HAP-1 (cell line): ENCODE measurements around the gene EAF1.

Experiments
- DNase-seq, 2 experiments: peaks; one replicate each; pipeline ENCODE4 v3.0.0-alpha.2; 2016 to 2020; ENCODE audit warnings: low spot score in 2 of 2
- H3K27me3 ChIP-seq: fragments of 250-450 bp; sonication (Bioruptor Pico); 2 replicates; pipeline ENCODE4 v1.5.1; 2020; ENCODE audit warnings: low read depth, mild to moderate bottlenecking, moderate library complexity
- H3K36me3 ChIP-seq: fragments of 250-450 bp; sonication (Bioruptor Pico); replicated peaks from 2 replicates; pipeline ENCODE4 v1.5.1; 2020; ENCODE audit warnings: mild to moderate bottlenecking
- H3K4me1 ChIP-seq: fragments of 250-450 bp; sonication (Bioruptor Pico); 2 replicates; pipeline ENCODE4 v1.5.1; 2020; ENCODE audit warnings: mild to moderate bottlenecking
- H3K4me3 ChIP-seq: fragments of 250-450 bp; sonication (Bioruptor Pico); 2 replicates; pipeline ENCODE4 v1.5.1; 2020; ENCODE audit warnings: mild to moderate bottlenecking, moderate library complexity
- H3K9me3 ChIP-seq: fragments of 250-450 bp; sonication (Bioruptor Pico); 2 replicates; pipeline ENCODE4 v1.5.1; 2020; ENCODE audit warnings: mild to moderate bottlenecking, moderate library complexity
- in situ Hi-C: fragments of 300-500 bp; cut with MboI; formaldehyde crosslinking; loops from 3 replicates; pipeline ENCODE4 v1.14.3; 2020; ENCODE audit warnings: low sequenced_read_pairs, inconsistent platforms, mixed read lengths

Gene EAF1

GRCh38 chr3:15427981-15428380 lies 583 bp downstream of the EAF1 start:
- H3K4me1 ChIP-seq, result peaks cover 9% of the 10 kb centered on the region
- no peaks in the 10 kb centered on the region for H3K9me3 ChIP-seq

GRCh38 chr3:15428539-15428938 lies 1.1 kb downstream of the EAF1 start:
- Histone ChIP-seq H3K27me3 (no peaks in the 10 kb centered on the region), H3K4me1 (peaks cover 9% of the 10 kb centered on the region), H3K36me3 (peaks cover 44% of the 10 kb centered on the region), H3K4me3 (peak overlapping the region; percentile 90), H3K9me3 (no peaks in the 10 kb centered on the region)
- in situ Hi-C loops, result no loop called here
- DNase-seq, result no peak

More at GRCh38 chr3:15427981-15428380, 583 bp downstream of the EAF1 start:
- in situ Hi-C loops, result no loop called here
- peak overlapping the region; percentile 90 for H3K4me3 ChIP-seq
- H3K27me3 ChIP-seq, result no peaks in the 10 kb centered on the region
- DNase-seq, result no peak
- H3K36me3 ChIP-seq, result peaks cover 44% of the 10 kb centered on the region

- no peaks in the 10 kb centered on the region for H3K9me3 ChIP-seq
- H3K4me1 ChIP-seq, result peaks cover 9% of the 10 kb centered on the region
- DNase-seq, result no peak
- in situ Hi-C loops, result no loop called here
- no peaks in the 10 kb centered on the region for H3K27me3 ChIP-seq
- H3K36me3 ChIP-seq, result peaks cover 44% of the 10 kb centered on the region
- H3K4me3 ChIP-seq, result peak overlapping the region; percentile 90; the same call in 1 of the 2 replicates
These were observed 1.7 kb downstream of the EAF1 start for GRCh38 chr3:15429080-15429479.

GRCh38 chr3:15430624-15431023 lies 3.2 kb downstream of the EAF1 start:
- in situ Hi-C loops, result no loop called here
- no peaks in the 10 kb centered on the region for H3K9me3 ChIP-seq
- H3K4me3 ChIP-seq, result no peak overlapping the region
- peaks cover 9% of the 10 kb centered on the region for H3K4me1 ChIP-seq
- peaks cover 52% of the 10 kb centered on the region for H3K36me3 ChIP-seq
- DNase-seq, result no peak
- H3K27me3 ChIP-seq, result no peaks in the 10 kb centered on the region

GRCh38 chr3:15431256-15431837 lies 3.9 kb downstream of the EAF1 start:
- Histone ChIP-seq H3K36me3 (peaks cover 59% of the 10 kb centered on the region), H3K9me3 (no peaks in the 10 kb centered on the region), H3K4me3 (no peak overlapping the region), H3K27me3 (no peaks in the 10 kb centered on the region), H3K4me1 (peaks cover 9% of the 10 kb centered on the region)
- DNase-seq, result no peak
- in situ Hi-C loops, result no loop called here

GRCh38 chr3:15433531-15433930 lies 6.1 kb downstream of the EAF1 start:
- Histone ChIP-seq H3K27me3 (no peaks in the 10 kb centered on the region), H3K4me1 (peaks cover 4% of the 10 kb centered on the region; the same call in 1 of the 2 replicates), H3K9me3 (no peaks in the 10 kb centered on the region), H3K4me3 (no peak overlapping the region), H3K36me3 (peaks cover 73% of the 10 kb centered on the region)
- DNase-seq, result no peak
- in situ Hi-C loops, result no loop called here

- DNase-seq, result no peak
- Histone ChIP-seq H3K27me3 (no peaks in the 10 kb centered on the region), H3K4me3 (no peak overlapping the region), H3K9me3 (no peaks in the 10 kb centered on the region), H3K36me3 (peaks cover 85% of the 10 kb centered on the region), H3K4me1 (no peaks in the 10 kb centered on the region)
- in situ Hi-C loops, result no loop called here
These were observed 7.4 kb downstream of the EAF1 start for GRCh38 chr3:15434756-15435155.

GRCh38 chr3:15436246-15436645 lies 8.8 kb downstream of the EAF1 start:
- DNase-seq, result no peak
- Histone ChIP-seq H3K27me3 (no peaks in the 10 kb centered on the region), H3K4me3 (no peak overlapping the region), H3K4me1 (no peaks in the 10 kb centered on the region), H3K9me3 (no peaks in the 10 kb centered on the region), H3K36me3 (peaks cover 88% of the 10 kb centered on the region)
- in situ Hi-C loops, result no loop called here

GRCh38 chr3:15438983-15439382 lies 11.6 kb downstream of the EAF1 start:
- no peaks in the 10 kb centered on the region for H3K4me1 ChIP-seq
- in situ Hi-C loops, result no loop called here
- H3K9me3 ChIP-seq, result no peaks in the 10 kb centered on the region
- no peak for DNase-seq
- no peak overlapping the region for H3K4me3 ChIP-seq
- H3K27me3 ChIP-seq, result no peaks in the 10 kb centered on the region
- H3K36me3 ChIP-seq, result peaks cover 65% of the 10 kb centered on the region

GRCh38 chr3:15439476-15439875 lies 12.1 kb downstream of the EAF1 start:
- Histone ChIP-seq H3K4me1 (no peaks in the 10 kb centered on the region), H3K9me3 (no peaks in the 10 kb centered on the region), H3K36me3 (peaks cover 60% of the 10 kb centered on the region), H3K4me3 (no peak overlapping the region), H3K27me3 (no peaks in the 10 kb centered on the region)
- in situ Hi-C loops, result no loop called here
- no peak for DNase-seq

GRCh38 chr3:15440891-15441290 lies 13.5 kb downstream of the EAF1 start:
- Histone ChIP-seq H3K4me3 (no peak overlapping the region), H3K27me3 (no peaks in the 10 kb centered on the region), H3K9me3 (no peaks in the 10 kb centered on the region), H3K4me1 (no peaks in the 10 kb centered on the region), H3K36me3 (peaks cover 46% of the 10 kb centered on the region)
- DNase-seq, result no peak
- in situ Hi-C loops, result no loop called here

- DNase-seq, result no peak
- no peak overlapping the region for H3K4me3 ChIP-seq
- H3K27me3 ChIP-seq, result no peaks in the 10 kb centered on the region
- peaks cover 2% of the 10 kb centered on the region for H3K4me1 ChIP-seq
- no peaks in the 10 kb centered on the region for H3K9me3 ChIP-seq
- in situ Hi-C loops, result no loop called here
- peaks cover 20% of the 10 kb centered on the region for H3K36me3 ChIP-seq
These were observed 16.6 kb downstream of the EAF1 start for GRCh38 chr3:15443826-15444524.

GRCh38 chr3:15449489-15450224 lies 22.3 kb downstream of the EAF1 start:
- no peaks in the 10 kb centered on the region for H3K27me3 ChIP-seq
- no peaks in the 10 kb centered on the region for H3K9me3 ChIP-seq
- in situ Hi-C loops, result no loop called here
- no peak for DNase-seq
- peaks cover 7% of the 10 kb centered on the region for H3K4me1 ChIP-seq
- no peak overlapping the region for H3K4me3 ChIP-seq
- H3K36me3 ChIP-seq, result no peaks in the 10 kb centered on the region
